NK-92 (cell line): ENCODE data around the gene TMEM95.
"Not testable (repeated sequence)": the region's sequence is repeated elsewhere in the genome, so short reads cannot be mapped to it uniquely, and the experiment has no call there.

ENCODE experiments used
- DNase-seq: peaks from one replicate; lab custom pipeline; 2025; ENCODE audit not compliant: unreplicated experiment; lab: John Stamatoyannopoulos, UW

TMEM95 gene

GRCh38 chr17:7346761-7347614 lies 8.0 kb upstream of the TMEM95 start:
- no peak for DNase-seq

DNA sequence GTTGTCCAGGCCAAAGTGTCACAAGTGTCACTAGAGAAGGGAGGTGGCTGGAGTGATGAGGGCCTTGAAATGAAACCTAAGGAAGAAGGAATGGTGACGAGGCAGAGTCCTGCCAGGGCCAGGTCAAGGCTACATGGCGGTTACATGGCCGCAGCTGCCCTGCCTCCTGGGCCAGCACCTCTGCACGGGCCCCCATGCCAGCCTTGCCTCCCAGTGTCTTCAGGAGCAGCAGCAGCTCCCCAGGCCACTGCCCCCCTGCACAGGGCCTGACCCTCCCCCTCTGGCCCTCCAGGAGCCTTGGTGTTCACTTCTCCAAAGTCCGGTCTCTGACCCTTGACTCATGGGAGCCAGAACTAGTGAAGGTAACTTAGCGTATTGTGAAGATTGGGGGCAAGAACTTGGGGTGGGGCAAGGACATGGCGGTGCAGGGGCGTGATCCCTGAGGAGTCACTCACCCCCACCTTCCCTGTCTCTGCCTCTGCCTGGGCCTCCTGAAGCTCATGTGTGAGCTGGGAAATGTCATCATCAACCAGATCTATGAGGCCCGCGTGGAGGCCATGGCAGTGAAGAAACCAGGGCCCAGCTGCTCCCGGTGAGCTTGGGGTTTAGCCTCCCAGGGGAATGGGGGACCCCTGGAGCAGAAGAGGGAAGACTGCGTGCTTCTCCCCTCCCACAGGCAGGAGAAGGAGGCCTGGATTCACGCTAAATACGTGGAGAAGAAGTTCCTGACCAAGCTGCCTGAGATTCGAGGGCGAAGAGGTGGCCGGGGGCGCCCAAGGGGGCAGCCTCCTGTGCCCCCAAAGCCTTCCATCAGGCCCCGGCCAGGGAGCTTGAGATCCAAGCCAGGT lies 7.1 kb upstream of the TMEM95 start:
- DNase-seq = no peak

GRCh38 chr17:7348478-7349242 lies 6.3 kb upstream of the TMEM95 start:
- DNase-seq = no peak

DNA sequence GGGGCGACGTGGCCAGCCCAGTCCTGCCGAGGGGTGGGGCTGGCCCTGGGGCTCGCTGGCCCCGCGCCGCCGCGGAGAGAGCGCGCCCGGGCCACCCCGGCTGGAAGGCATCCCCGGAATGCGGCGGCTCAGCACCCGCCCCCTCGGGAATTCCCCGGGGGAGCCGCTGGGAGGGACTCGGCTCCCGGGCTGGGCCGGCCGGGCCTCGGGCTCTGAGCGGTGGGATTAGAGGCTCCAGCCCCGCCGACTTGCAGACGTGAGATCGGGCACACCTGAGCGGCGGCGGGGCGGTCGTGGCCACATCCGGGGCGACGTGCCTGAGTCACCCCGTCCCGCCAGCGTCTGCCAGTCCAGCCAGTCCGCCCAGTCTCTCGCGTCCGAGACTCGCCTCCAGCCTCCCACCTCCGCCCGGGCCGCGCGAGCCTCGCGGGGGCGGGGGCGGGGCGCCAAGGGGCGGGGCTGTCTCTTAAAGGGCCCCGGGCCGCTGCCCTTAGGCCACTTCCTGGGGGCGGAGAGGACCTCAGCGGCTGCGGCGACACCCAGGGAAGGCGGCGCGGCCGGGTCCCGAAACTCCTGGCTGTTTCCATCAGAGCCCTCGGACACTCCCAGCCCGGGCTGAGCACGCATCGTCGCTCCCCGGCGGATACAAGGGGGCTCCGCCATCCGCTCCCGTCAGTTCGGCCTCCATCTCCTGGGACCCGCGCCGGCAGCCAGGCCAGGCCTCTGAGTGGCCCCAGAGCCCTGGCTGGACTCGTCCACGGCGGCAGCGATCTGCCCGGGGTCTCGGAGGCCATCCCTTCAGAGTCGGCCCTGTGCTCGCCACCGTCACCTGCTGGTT lies 3.1 kb upstream of the TMEM95 start, which contains the start of gene KCTD11:
Gene KCTD11 (plus strand): TSS at position 498 of the 838 bp plus-strand sequence.
- DNase-seq = no peak

DNA sequence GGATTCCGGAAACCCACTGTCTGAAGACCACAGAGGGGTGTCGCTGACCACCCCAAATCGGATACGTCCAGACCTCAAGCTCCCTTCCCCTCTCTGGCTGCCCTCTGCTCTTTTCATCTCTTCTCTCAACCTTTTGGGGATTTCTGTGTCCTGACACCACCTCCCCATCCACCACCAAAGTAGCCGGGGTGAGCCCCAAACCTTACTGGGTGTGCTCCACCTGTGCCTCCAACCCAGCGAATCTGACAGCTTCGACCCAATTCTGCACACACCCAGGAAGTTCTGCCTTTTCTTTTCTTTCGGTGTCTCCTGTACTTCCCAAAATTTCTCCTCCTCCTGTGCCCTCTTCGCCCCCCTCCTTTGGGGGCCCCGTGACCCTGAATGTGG lies 2.5 kb upstream of the TMEM95 start:
- no peak for DNase-seq

DNA sequence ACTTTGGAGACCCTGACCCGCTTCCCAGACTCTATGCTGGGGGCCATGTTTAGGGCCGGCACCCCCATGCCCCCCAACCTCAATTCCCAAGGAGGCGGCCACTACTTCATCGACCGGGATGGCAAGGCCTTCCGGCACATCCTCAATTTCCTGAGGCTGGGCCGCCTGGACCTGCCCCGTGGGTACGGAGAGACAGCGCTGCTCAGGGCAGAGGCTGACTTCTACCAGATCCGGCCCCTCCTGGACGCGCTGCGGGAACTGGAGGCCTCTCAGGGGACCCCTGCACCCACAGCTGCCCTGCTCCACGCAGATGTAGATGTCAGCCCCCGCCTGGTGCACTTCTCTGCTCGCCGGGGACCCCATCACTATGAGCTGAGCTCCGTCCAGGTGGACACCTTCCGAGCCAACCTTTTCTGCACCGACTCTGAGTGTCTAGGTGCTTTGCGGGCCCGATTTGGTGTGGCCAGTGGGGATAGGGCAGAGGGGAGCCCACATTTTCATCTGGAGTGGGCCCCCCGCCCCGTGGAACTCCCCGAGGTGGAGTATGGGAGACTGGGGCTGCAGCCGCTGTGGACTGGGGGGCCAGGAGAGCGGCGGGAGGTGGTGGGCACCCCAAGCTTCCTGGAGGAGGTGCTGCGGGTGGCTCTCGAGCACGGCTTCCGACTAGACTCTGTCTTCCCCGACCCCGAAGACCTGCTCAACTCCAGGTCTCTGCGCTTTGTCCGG lies 1.9 kb upstream of the TMEM95 start:
- DNase-seq = no peak

DNA sequence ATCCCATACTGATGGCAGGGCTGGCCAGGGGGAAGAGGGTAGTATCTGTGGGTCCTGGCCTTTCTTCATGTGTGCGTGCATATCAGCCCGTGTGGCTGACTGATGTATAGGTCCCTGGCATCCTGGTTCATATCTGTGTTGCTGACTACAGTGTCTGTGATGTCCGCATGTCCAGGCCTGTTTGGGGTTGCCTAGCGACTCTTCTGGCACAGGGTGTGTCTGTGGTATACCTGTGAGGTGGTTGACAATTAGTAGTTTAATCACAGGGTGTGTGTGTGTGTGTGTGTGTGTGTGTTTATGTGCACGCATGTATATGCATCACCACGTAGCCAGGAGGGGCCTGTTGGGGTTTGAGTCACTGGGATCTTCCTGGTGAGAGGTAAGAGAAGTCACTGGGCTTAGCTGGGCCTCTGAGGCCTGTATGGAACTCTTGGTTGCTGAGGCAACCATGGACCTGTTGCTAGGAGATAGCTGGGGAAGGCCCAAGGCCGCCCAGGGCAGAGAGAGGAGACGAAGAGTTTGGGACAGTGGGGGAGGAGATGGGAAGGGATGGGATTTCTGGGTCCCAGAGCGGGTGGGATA lies 603 bp upstream of the TMEM95 start:
- no peak for DNase-seq

DNA sequence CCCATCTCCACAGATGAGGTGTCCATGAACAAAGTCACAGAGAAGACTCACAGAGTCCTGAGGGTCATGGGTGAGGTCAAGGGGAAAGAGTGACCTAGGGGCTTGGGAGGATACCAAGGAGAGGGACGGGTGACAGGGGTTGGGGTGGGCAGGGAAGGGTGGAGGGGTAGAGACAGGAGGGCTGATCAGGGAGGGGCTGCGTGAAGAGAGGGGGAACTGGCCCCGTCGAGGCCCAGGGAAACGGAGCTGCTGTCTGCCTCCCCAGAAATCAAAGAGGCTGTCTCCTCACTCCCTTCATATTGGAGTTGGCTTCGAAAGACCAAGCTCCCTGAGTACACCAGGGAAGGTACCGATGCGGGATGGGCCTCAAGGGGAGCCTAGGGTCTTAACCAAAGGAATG lies 617 bp downstream of the TMEM95 start:
- DNase-seq = no peak

DNA sequence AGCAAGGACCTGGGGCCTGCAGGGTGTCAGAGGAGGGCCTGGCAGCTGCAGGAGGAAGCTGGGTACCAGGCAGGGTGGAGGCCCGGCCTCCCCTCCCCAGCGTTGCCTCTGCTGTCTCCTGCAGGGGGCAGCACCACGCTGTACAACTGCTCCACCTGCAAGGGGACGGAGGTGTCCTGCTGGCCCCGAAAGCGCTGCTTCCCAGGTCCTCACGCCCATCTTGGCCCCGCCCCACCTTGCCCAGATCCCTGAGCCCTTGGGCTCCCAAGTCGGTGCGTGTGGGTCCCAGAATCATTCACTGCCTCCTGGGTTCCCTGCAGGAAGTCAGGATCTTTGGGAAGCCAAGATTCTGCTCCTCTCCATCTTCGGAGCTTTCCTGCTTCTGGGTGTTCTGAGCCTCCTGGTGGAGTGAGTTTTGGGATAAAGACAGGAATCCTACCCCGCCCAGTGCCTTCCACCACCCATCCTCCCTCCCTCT lies 1.2 kb downstream of the TMEM95 start:
- no peak for DNase-seq

- DNase-seq = no peak
These were observed 1.8 kb downstream of the TMEM95 start for GRCh38 chr17:7356756-7357155.

GRCh38 chr17:7357381-7357780 lies 2.4 kb downstream of the TMEM95 start:
- DNase-seq = no peak

GRCh38 chr17:7361906-7362305 lies 7.0 kb downstream of the TMEM95 start:
- DNase-seq = no peak

DNA sequence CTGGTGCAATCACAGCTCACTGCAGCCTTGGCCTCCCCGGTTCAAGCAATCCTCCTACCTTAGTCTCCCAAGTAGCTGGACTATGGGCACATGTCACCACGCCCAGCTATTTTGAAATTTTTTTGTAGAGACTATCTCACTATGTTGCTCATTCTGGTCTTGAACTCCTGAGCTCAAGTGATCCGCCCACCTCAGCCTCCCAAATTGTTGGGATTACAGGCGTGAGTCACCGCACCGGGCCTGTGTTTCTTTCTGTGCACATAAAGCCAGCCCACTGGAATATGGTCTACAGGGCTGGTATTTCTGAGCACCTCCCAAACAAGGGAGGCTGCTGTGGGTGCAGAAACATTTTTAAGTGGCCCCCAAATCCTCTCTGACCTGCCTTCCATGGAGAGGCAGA lies 8.4 kb downstream of the TMEM95 start:
- DNase-seq = no peak

- not testable (repeated sequence) for DNase-seq
These were observed 11.0 kb downstream of the TMEM95 start for GRCh38 chr17:7365963-7366362.

DNA sequence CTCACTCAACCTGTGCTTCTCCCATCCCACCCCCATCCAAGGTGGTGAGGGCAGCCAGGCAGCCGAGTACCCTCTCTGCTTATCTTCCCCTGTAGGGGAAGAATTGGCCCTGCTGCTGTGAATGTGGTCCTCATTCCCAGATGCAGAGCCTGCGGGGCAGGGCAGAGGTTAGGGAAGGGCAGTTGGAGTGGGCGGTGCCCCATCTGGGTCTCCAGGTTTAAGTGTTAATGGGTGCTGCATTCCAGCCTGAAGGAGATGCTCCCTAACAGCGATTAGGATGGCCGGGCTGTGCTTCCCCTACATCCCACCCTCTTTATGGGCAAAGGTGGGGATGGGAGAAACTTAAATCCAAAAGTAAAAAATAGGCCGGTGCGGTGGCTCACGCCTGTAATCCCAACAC lies 12.1 kb downstream of the TMEM95 start:
- no peak for DNase-seq

DNA sequence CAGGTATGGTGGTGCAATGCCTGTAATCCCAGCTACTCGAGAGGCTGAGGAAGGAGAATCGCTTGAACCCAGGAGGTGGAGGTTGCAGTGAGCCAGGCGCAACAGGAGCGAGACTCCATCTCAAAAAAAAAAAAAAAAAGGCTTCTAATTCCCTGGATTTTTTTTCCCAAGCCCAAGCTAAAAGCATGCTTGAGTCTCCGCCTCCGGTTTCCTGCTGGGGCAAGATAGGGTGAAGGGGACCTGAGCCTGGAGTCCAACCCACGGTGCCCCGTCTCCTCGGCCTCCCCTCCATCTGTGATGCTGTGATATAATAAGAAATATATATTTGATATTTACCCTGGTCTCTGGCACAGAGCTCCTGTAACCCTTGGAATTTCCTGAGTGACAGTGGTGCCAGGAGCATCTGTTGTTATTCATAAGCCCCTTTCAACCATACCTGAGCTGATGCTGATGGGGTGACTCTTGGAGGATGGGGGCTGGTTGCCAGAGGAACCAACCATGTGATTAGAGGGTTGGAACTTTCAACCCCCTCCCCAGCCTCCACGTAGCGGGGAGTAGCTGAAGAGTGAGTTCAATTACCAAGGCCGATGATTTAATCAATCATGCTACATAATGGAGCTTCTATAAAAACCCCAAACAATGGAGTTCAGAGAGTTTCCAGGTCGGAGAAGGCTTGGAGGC lies 13.1 kb downstream of the TMEM95 start:
- no peak for DNase-seq

DNA sequence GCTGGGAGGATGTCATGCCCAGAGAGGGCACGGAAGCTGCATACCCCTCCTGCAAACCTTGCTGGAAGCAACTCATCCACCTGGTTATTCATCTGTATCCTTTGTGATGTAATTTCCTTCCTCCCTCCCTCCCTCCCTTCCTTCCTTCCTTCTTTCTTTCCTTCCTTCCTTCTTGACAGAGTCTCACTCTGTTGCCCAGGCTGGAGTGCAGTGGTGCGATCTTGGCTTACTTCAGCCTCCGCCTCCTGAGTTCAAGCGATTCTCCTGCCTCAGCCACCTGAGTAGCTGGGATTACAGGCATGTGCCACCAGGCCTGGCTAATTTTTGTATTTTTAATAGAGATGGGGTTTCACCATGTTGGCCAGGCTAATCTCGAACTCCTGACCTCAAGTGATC lies 13.6 kb downstream of the TMEM95 start:
- DNase-seq = not testable (repeated sequence)

DNA sequence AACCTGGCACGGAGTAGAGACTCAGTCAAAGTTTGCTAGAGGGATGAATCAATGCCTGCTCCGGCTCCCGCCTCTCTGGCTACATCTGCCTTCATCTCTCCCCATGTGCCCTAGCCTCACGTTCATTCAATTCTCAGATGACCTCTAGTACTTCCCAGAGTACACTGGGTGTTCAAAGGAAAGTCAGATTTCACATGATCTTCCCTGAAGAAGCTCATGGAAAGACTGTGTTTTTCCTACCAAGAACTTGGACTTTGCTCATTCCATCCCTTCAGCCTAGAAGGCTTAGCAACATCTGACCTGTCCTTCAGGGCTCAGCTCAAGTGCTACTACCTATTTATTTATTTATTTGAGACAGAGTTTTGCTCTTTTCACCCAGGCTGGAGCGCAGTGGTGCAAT lies 14.9 kb downstream of the TMEM95 start:
- no peak for DNase-seq

GRCh38 chr17:7370853-7371252 lies 15.9 kb downstream of the TMEM95 start:
- DNase-seq = no peak
